Activated gamma-delta T cell treated with anti-CD3 and anti-CD28 coated beads, Interleukin-2, amount 50 U/mL, for 16 hours (primary cell): ENCODE data around the gene IGFL2.
"Not testable (repeated sequence)": the region's sequence is repeated elsewhere in the genome, so short reads cannot be mapped to it uniquely, and the experiment has no call there.

Source experiments
- DNase-seq: peaks from one replicate; pipeline ENCODE4 v3.0.0-alpha.2; 2020; ENCODE audit warnings: low read depth

Gene IGFL2

GRCh38 chr19:46147791-46148288 lies at the start of gene IGFL2:
TSS of gene IGFL2 (plus strand) at chr19:46148238. CDS start at chr19:46148279, 41 bp downstream.
- no peak for DNase-seq

DNA sequence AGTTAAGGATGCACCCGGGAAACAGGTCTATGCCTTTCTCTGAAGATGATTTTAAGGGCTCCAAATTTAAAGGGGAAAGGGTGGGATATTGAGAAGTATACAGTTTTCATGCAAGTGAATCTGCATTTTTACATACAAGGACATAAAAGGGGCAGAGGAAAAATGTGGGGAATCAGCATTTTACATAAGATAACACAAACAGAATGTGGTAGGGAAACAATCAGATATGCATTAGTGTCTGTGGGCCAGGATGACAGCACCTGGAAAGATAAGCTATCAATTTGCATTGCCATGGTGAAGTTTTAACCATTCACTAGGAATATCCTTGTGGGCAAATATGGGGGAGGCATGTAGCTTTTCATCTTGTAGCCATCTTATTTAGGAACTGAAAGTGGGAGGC lies 47.7 kb upstream of the IGFL2 start:
- no peak for DNase-seq

- DNase-seq = no peak
Measured at GRCh38 chr19:46101293-46101692, 46.7 kb upstream of the IGFL2 start.

- not testable (repeated sequence) for DNase-seq
Measured at GRCh38 chr19:46102333-46102732, 45.7 kb upstream of the IGFL2 start.

DNA sequence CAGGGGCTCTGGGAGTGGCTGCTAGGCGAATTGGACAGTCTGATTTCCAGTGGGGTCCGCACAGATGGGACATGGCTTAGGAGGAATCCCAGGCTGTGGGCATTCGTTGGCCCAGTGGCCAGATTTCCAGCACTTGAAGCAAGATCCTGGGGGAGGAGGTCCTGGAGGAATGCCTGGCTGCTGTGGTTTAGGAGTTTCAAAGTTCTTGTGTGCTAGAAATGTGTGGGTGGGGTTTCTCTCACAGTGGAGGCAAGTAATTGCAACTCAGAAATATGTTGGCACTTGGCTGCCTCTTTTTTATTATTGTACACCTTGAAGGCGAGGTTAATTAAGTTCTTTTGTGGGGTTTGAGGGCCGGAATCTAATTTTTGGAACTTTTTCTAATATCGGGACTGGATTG lies 40.7 kb upstream of the IGFL2 start:
- DNase-seq = no peak

- no peak for DNase-seq
Measured at GRCh38 chr19:46109876-46110275, 38.2 kb upstream of the IGFL2 start.

GRCh38 chr19:46111376-46111775 lies 36.7 kb upstream of the IGFL2 start:
- DNase-seq = no peak

DNA sequence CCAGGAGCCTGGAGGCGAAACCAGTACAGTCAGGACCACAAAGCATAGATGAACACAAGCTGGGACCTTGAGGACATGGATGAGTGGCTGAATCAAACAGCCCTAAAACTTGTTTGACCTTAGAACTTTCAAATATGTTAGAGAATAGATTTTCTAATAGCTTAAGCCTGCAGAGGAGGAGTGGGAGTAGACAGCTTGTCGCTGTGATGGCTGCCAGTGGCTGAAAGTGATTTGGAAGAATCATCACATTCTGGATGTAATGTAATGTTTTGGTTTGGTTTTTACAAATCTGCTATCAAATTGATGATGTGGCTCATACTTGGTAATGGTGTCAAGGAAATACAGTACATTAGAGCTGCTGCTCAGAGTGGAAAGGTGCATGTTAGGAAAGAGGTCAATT lies 35.5 kb upstream of the IGFL2 start:
- no peak for DNase-seq

GRCh38 chr19:46113726-46114125 lies 34.3 kb upstream of the IGFL2 start:
- DNase-seq = no peak

GRCh38 chr19:46115396-46116106 lies 32.5 kb upstream of the IGFL2 start:
- DNase-seq = no peak

GRCh38 chr19:46116121-46116520 lies 31.9 kb upstream of the IGFL2 start:
- DNase-seq = no peak

DNA sequence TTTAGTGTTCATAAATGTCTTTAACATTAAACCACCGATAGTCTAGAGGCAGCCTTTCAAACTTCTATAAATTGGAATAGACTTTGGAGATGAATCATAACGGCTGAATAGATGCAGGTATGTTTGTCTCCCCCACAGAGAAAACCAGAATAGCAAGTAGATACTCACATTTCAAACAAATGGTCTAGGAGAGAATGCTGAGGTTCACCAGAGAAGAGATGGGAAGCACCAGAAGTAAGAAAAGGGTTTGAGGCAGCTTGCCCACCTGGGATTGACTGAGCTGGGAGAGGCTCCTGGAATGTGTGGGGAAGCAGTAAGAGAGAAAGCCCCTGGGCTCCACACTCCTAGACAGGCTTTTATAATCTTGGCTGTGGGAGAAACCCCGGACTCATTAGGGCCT lies 29.9 kb upstream of the IGFL2 start:
- DNase-seq = no peak

DNA sequence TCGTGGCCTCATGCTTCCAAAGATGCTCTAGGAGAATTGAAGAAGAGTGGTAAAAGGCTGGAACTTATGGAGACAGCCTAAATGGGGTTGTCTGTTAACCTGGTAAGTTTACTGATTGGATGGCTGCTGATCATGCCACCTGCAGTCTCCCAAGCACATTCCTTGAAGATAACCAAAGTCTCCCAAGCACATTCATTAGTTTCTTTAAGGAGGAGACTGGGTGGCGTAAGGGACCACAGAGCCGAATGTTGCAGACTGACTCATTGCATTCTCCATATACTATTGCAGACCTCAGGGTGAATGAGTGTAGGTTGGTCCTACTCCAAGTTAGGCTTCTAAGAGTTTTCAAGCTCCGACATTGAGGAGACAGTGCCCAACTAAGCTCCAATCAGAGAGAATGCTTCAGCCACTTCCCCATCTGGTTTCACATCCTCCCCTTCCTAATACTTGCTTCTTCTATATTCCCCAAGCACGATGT lies 23.4 kb upstream of the IGFL2 start, which contains the start of gene IGFL3:
Gene IGFL3 (minus strand): TSS at position 51 of the 478 bp plus-strand sequence. CDS start 39 bp downstream, at position 12.
- DNase-seq = no peak

GRCh38 chr19:46125447-46125846 lies 22.6 kb upstream of the IGFL2 start:
- no peak for DNase-seq

DNA sequence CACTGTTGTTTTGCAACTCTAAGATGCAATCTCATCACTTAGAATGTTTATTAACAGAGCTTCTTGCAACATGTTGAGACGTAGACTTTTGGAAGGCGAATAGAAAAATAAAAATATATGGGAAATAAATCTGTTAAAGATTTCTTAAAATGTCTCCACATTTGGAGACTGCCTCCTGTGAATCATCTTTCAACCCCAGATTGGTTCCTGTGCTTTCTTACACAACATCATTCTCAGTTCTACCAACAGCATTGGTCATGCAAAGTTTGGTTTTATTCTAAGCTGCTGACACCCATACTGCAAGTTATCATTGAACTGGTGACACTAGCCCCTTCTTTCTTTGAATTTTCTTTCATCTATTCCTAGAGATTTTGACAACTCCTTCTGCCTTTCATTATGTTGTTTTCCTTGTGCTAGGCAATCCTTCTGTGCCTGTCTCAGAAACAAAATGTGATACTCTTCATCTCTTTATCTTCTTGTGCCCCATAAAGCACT lies 21.9 kb upstream of the IGFL2 start:
- no peak for DNase-seq

DNA sequence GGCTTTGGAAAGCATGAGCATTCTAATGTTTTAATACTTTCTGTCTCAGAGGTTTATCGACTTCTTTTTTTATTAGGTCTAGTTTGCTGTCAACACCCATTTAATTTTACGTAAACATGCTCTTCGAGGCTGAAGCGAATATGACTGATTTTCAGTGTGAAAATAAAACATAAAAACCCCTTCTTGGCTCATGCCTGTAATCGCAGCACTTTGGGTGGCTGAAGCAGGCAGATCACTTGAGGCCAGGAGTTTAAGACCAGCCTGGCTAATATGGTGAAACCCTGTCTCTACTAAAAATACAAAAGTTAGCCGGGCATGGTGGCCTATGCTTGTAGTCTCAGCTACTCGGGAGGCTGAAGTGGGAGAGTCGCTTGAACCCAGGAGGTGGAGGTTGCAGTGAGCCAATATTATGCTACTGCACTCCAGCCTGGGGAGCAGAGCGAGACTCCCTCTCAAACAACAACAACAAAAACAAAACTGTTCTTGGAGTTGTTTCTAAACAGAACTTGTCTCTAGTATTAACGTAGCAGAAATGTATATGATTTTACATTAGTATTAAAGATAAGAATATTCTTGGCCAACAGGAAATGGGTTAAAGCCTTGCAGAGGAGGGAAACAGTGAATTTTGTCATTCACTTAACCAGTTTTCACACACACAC lies 16.4 kb upstream of the IGFL2 start:
- DNase-seq = no peak

GRCh38 chr19:46132508-46133100 lies 15.4 kb upstream of the IGFL2 start:
- no peak for DNase-seq

DNA sequence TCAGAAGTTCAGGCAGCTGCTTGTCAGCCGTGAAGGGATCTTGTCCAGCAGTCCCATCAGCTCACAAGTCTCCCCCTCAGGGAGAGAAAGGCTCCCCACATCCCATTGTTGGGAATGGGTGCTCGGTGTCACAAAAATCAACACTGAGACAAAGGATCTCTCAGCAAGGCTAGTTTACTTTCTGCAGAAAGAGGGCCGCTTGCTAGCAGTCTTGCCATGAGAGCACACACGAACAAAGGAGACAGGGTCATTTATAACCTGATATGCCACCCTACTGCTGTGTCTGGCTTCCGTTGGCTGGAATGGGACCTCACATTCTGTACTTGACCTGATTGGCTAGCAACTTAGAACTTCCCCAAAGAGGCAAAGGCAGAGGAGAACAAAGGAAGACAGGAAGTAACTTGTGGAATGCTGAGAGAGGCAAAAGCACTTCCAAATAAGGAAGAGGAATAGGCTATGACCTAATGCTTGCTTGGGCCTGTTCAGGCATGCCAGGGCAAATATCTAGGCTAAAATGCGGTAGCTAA lies 14.9 kb upstream of the IGFL2 start:
- DNase-seq = no peak

- DNase-seq = no peak
Measured at GRCh38 chr19:46133777-46134241, 14.2 kb upstream of the IGFL2 start.

DNA sequence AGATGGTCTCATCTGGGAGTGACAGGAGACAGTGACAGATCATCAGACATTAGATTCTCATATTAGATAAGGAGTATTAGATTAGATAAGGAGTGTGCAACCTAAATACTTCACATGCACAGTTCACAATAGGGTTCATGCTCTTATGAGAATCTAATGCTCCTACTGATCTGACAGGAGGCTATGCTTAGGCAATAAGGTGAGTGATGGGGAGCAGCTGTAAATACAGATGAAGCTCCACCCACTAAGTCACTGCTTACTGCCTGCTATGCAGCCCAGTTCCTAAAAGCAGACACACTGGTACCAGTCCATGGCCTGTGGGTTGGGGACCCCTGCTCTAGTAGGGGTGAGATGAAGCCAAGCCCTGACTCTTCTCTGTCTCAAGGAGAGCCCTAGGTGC lies 13.5 kb upstream of the IGFL2 start:
- DNase-seq = no peak

DNA sequence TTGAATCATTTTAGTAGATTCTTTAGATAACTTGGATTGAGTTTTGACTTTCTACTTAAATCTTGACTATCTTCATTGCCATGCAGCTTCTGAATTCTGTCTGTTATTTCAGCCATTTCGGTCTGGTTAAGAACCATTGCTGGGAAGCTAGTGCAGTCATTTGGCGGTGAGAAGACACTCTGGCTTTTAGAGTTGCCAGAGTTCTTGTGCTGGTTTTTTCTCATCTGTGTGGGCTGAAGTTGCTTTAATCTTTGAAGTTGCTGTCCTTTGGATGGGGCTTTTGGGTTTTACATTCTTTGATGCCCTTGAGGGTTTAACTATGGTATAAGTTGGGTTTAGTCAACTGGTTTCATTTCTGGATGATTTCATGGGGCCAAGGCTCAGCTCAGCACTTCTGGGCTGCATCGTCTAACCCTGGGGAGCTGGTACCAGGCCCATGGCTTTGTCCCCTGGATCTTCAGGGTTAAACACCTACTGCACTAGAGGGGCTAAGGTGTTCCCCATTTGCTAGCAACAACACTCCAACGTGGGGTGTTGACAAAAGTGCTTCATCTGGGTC lies 10.0 kb upstream of the IGFL2 start:
- DNase-seq = no peak

DNA sequence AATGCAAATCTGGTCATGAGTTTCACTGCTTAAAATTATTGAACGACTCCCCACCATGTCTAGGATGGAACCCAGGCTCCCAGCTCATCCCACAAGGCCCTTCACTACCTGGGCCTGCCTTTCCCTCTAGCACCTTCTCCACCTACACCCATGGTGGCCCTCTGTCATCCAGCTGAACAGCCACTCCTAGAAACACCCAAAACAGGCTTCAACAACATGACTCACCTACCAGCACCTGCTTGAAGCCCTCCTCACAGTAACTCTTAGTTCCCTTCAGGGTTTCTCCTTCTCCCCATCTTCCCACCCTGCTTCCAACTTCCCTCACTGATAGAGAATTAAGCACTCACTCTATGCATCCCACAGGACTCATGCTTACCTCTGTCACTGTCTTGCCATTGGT lies 6.6 kb upstream of the IGFL2 start:
- DNase-seq = no peak
